22Rv1 (cell line): Measurements from ENCODE around the gene ISG15.
"Not testable (repeated sequence)": the region's sequence is repeated elsewhere in the genome, so short reads cannot be mapped to it uniquely, and the experiment has no call there.

Experiments used
- CTCF ChIP-seq: fragments of 450-650 bp; IDR thresholded peaks from 2 replicates; pipeline ENCODE4 v1.5.1; 2017; ENCODE audit warnings: mild to moderate bottlenecking
- ZFX ChIP-seq: fragments of 450-650 bp; IDR thresholded peaks from 2 replicates; pipeline ENCODE4 v1.6.1; 2017; ENCODE audit warnings: antibody characterized with exemption, borderline replicate concordance

- not testable (repeated sequence) for TF ChIP-seq CTCF, ZFX
Observed at GRCh38 chr1:1012736-1013104, 577 bp upstream of the ISG15 start.
